ENCODE measurements around the gene NCAPG2. TPM values are rescaled to one million over a fixed set of nuclear protein-coding genes. Genes with fewer than 3 reads are reported as not detected.
A peak's percentile ranks its signal among the peaks of the same experiment; 100 is the strongest.

Gene NCAPG2
- total RNA-seq, 4 donors from 2014 or later: 4.6 to 6.4 (median 5.6) TPM

- Histone ChIP-seq H3K9me3 (no peaks in the 10 kb centered on the region), H3K4me3 (no peak overlapping the region), H3K4me1 (peaks cover 0 to 12% (median 0%) of the 10 kb centered on the region in 3 donors), H3K27me3 (no peaks in the 10 kb centered on the region), H3K36me3 (peaks cover 0 to 80% of the 10 kb centered on the region in 2 donors), H3K27ac (peak overlapping the region; percentile 4 to 67 (median 42))
- TF ChIP-seq EP300 (IDR thresholded peaks at IDR 0.05) (no peak), POLR2AphosphoS5 (IDR thresholded peaks at IDR 0.05) (no peak), POLR2A (IDR thresholded peaks at IDR 0.05) (no peak)
- TF ChIP-seq, protein P1, sequence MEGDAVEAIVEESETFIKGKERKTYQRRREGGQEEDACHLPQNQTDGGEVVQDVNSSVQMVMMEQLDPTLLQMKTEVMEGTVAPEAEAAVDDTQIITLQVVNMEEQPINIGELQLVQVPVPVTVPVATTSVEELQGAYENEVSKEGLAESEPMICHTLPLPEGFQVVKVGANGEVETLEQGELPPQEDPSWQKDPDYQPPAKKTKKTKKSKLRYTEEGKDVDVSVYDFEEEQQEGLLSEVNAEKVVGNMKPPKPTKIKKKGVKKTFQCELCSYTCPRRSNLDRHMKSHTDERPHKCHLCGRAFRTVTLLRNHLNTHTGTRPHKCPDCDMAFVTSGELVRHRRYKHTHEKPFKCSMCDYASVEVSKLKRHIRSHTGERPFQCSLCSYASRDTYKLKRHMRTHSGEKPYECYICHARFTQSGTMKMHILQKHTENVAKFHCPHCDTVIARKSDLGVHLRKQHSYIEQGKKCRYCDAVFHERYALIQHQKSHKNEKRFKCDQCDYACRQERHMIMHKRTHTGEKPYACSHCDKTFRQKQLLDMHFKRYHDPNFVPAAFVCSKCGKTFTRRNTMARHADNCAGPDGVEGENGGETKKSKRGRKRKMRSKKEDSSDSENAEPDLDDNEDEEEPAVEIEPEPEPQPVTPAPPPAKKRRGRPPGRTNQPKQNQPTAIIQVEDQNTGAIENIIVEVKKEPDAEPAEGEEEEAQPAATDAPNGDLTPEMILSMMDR (IDR thresholded peaks at IDR 0.05): no peak
- 85 to 87% methylated on average over 7 to 10 of the region's 10 CpGs for WGBS, 2 donors (ENCODE audit: low coverage in 1 of 2)
- ATAC-seq: no peak
These were observed 28.1 kb upstream of the NCAPG2 start for GRCh38 chr7:158732494-158733219.

DNA sequence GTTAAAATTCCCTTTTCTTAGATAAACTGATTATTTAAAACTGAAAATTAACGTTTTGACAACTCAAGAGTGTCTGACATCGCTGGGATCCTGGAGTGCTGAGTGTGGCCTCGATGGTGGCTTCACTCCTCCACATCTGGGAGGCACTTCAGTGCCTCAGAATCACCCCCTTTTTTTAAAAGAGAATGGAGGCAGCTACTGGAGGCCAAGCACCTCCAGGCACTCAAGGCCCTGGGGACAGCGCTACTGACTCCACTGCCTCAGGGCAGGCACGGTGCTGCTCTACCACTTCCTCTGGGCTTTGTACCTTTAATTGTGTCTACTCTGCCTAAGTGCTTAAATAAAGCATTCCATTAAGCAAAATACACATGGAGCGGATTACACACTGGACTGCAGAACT, 27.2 kb upstream of the NCAPG2 start:
- Histone ChIP-seq H3K27ac (peak overlapping the region in 3 of 4 donors; percentile 6 to 67 (median 54)), H3K9me3 (no peaks in the 10 kb centered on the region), H3K4me1 (peaks cover 0 to 12% (median 0%) of the 10 kb centered on the region in 3 donors), H3K27me3 (no peaks in the 10 kb centered on the region), H3K4me3 (no peak overlapping the region), H3K36me3 (peaks cover 0 to 71% of the 10 kb centered on the region in 2 donors)
- 78 to 82% methylated on average over 3 to 6 of the region's 6 CpGs for WGBS, 2 donors (ENCODE audit: low coverage in 1 of 2)
- TF ChIP-seq EP300 (IDR thresholded peaks at IDR 0.05) (no peak), POLR2AphosphoS5 (IDR thresholded peaks at IDR 0.05) (no peak), POLR2A (IDR thresholded peaks at IDR 0.05) (no peak)
- TF ChIP-seq, protein P1 (IDR thresholded peaks at IDR 0.05): no peak
- no peak for ATAC-seq

- H3K27ac ChIP-seq: peak overlapping the region in 3 of 4 donors; percentile 59 to 67 (median 65)
- no peak overlapping the region for H3K4me3 ChIP-seq
- H3K27me3 ChIP-seq: no peaks in the 10 kb centered on the region
- H3K9me3 ChIP-seq: no peaks in the 10 kb centered on the region
- WGBS, 2 donors (ENCODE audit: low coverage in 1 of 2): 56 to 60% methylated on average over 18 to 23 of the region's 23 CpGs
- peak; percentile 45 for ATAC-seq
- peaks cover 0 to 60% of the 10 kb centered on the region in 2 donors for H3K36me3 ChIP-seq
- TF ChIP-seq EP300 (IDR thresholded peaks at IDR 0.05): no peak
- no peak for TF ChIP-seq POLR2AphosphoS5 (IDR thresholded peaks at IDR 0.05)
- TF ChIP-seq, protein P1 (IDR thresholded peaks at IDR 0.05): no peak
- TF ChIP-seq POLR2A (IDR thresholded peaks at IDR 0.05): no peak
- H3K4me1 ChIP-seq: peaks cover 0 to 12% (median 0%) of the 10 kb centered on the region in 3 donors
These were observed 26.1 kb upstream of the NCAPG2 start for GRCh38 chr7:158730383-158731346.

DNA sequence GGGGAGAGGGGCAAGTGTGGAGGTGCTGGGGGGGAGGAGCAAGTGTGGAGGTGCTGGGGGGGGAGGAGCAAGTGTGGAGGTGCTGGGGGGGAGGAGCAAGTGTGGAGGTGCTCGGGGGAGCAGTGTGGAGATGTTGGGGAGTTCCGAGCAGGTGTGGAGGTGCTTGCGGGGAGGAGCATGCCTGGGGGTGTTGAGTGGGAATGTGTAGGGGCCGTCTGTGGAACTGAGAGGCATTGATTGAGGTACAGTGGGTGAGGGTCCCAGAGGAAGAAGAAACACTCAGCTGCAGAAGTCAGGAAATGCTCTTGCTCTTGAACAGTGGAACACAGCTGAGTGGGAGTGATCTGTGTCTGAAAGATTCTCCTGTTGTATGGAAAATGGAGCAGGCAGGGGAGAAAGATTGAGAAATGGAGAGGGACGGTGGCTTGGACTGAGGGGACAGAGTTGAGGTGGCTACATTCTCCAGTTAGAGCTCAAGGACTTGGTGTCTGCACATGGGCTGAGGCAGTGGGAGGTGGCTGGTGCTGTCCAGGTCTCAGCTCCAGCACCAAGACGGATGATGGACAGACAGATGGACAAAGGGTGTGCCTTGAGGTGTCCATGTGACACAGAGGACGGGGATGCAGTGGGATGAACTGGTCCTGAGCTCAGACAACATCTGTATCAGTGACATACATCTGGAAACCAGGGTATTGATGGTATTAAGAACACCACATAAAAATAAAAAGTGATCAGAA, 25.2 kb upstream of the NCAPG2 start:
- Histone ChIP-seq H3K4me3 (no peak overlapping the region), H3K9me3 (no peaks in the 10 kb centered on the region), H3K4me1 (peaks cover 0 to 12% (median 0%) of the 10 kb centered on the region in 3 donors), H3K36me3 (peaks cover 0 to 52% of the 10 kb centered on the region in 2 donors), H3K27ac (peak overlapping the region in 3 of 4 donors; percentile 59 to 67 (median 65)), H3K27me3 (no peaks in the 10 kb centered on the region)
- TF ChIP-seq POLR2AphosphoS5 (IDR thresholded peaks at IDR 0.05) (no peak), POLR2A (IDR thresholded peaks at IDR 0.05) (no peak), EP300 (IDR thresholded peaks at IDR 0.05) (no peak)
- TF ChIP-seq, protein P1 (IDR thresholded peaks at IDR 0.05): no peak
- 83 to 91% methylated on average over 7 of the region's 7 CpGs for WGBS, 2 donors (ENCODE audit: low coverage in 1 of 2)
- no peak for ATAC-seq

All from gastroesophageal sphincter (tissue), 4 donors.